Stimulated activated CD8-positive, alpha-beta memory T cell treated with anti-CD3 and anti-CD28 coated beads, Interleukin-15, amount 100 ng/mL, for 4 hours (primary cell): Measurements from ENCODE around the gene PRICKLE2.

ENCODE experiments used
- DNase-seq, 2 donors: peaks; one replicate each; pipeline ENCODE4 v3.0.0-alpha.2; 2020; ENCODE audit warnings: low read depth in 2 of 2

PRICKLE2 gene

GRCh38 chr3:64220161-64220914 lies 4.9 kb downstream of the PRICKLE2 start:
- DNase-seq = no peak

GRCh38 chr3:64218746-64219145 lies 6.5 kb downstream of the PRICKLE2 start:
- no peak for DNase-seq

GRCh38 chr3:64218329-64218728 lies 6.9 kb downstream of the PRICKLE2 start:
- no peak for DNase-seq

- DNase-seq = no peak
These were observed 8.8 kb downstream of the PRICKLE2 start for GRCh38 chr3:64216274-64217147.

GRCh38 chr3:64215559-64215958 lies 9.7 kb downstream of the PRICKLE2 start:
- no peak for DNase-seq

GRCh38 chr3:64215103-64215502 lies 10.2 kb downstream of the PRICKLE2 start:
- no peak for DNase-seq

GRCh38 chr3:64214381-64215018 lies 10.8 kb downstream of the PRICKLE2 start:
- no peak for DNase-seq

- DNase-seq = no peak
These were observed 11.3 kb downstream of the PRICKLE2 start for GRCh38 chr3:64213962-64214379.

GRCh38 chr3:64213224-64213878 lies 11.9 kb downstream of the PRICKLE2 start:
- no peak for DNase-seq

- no peak for DNase-seq
These were observed 15.2 kb downstream of the PRICKLE2 start for GRCh38 chr3:64209866-64210621.

- DNase-seq = no peak
These were observed 17.8 kb downstream of the PRICKLE2 start for GRCh38 chr3:64207289-64208080.

- no peak for DNase-seq
These were observed 21.0 kb downstream of the PRICKLE2 start for GRCh38 chr3:64203969-64204908.

- no peak for DNase-seq
These were observed 22.1 kb downstream of the PRICKLE2 start for GRCh38 chr3:64203216-64203615.

GRCh38 chr3:64199932-64200331 lies 25.3 kb downstream of the PRICKLE2 start:
- DNase-seq = no peak

- DNase-seq = no peak
These were observed 28.9 kb downstream of the PRICKLE2 start for GRCh38 chr3:64196236-64196929.

GRCh38 chr3:64195789-64196188 lies 29.5 kb downstream of the PRICKLE2 start:
- no peak for DNase-seq

- DNase-seq = no peak
These were observed 33.4 kb downstream of the PRICKLE2 start for GRCh38 chr3:64191822-64192221.
